Body of pancreas (tissue), 4 donors: ENCODE results near the gene GNAO1. TPM values are rescaled to one million over a fixed set of nuclear protein-coding genes. Genes with fewer than 3 reads are reported as not detected.

Source experiments
- ATAC-seq: fragments of 150-250 bp; one replicate; pipeline ENCODE4 v1.9.1; 2016
- DNase-seq, 4 donors: peaks; one replicate each; pipeline ENCODE4 v3.0.0-alpha.2; 2019
- H3K27ac ChIP-seq, 4 donors: fragments of 200-600 bp; sonication (generic); 1 replicate in 3 of 4; 2 replicates in 1 of 4; pipeline versions ENCODE4 v1.5.1 to v1.6.1; 2016 to 2019; ENCODE audit warnings: mild to moderate bottlenecking in 1 of 4, mixed read lengths in 1 of 4, moderate library complexity in 1 of 4
- H3K27me3 ChIP-seq, 2 donors: fragments of 200-600 bp; sonication (generic); one replicate each; pipeline ENCODE4 v1.6.0; 2016; ENCODE audit warnings: mild to moderate bottlenecking in 1 of 2
- H3K36me3 ChIP-seq, 2 donors: fragments of 200-600 bp; sonication (generic); replicated peaks in 1 of 2; 2 replicates each; pipeline ENCODE4 v1.5.1; 2016; ENCODE audit warnings: low read depth in 2 of 2; ENCODE audit not compliant: insufficient read depth in 1 of 2
- H3K4me1 ChIP-seq: fragments of 200-600 bp; sonication (generic); one replicate; pipeline ENCODE4 v1.6.0; 2016
- H3K4me3 ChIP-seq, 2 donors: fragments of 200-600 bp; sonication (generic); 1 replicate in 1 of 2; 2 replicates in 1 of 2; pipeline ENCODE4 v1.5.1; 2016 to 2019
- H3K9me3 ChIP-seq, 3 donors: fragments of 200-600 bp; sonication (generic); 1 replicate in 2 of 3; 2 replicates in 1 of 3; pipeline ENCODE4 v1.5.1; 2016
- CTCF ChIP-seq, 7 experiments: fragments of 450-650 bp in 4 of 7; fragments of 200-600 bp in 3 of 7; sonication (generic) in 3 of 7; IDR thresholded peaks; one replicate each; pipeline ENCODE4 v1.5.1; 2016 to 2019; ENCODE audit warnings: antibody characterized with exemption in 7 of 7
- POLR2A ChIP-seq, 3 donors: fragments of 450-650 bp; IDR thresholded peaks; one replicate each; pipeline ENCODE4 v1.6.1; 2016; ENCODE audit warnings: antibody characterized with exemption in 3 of 3, mild to moderate bottlenecking in 2 of 3
- WGBS, 2 donors: methylation state at CpG; one replicate each; pipeline ENCODE4 v1.1.5; 2017; 5-methylcytosine and 5-hydroxymethylcytosine counted together
- intact Hi-C: fragments of 100-400 bp; cut with DNase I; formaldehyde crosslinking; loops from one replicate; pipeline ENCODE4 v1.15.1; 2023
- total RNA-seq, 2 donors: library from RNA; depleted of rRNA; stranded (reverse); fragments of >200 nt; gene quantifications; one replicate each; pipeline ENCODE4 v1.1.0, GENCODE V29; 2016

GNAO1 gene
- total RNA-seq, 2 donors from 2014 or later = 1.6 to 3.0 TPM

- Histone ChIP-seq H3K27ac (no peak overlapping the region), H3K9me3 (no peaks in the 10 kb centered on the region), H3K4me1 (no peaks in the 10 kb centered on the region), H3K36me3 (no peaks in the 10 kb centered on the region), H3K27me3 (no peaks in the 10 kb centered on the region), H3K4me3 (no peak overlapping the region)
- 40 to 74% methylated on average over 1 to 9 of the region's 9 CpGs for WGBS, 2 donors
- DNase-seq = no peak
- ATAC-seq = no peak
- intact Hi-C loops = no loop called here
- TF ChIP-seq POLR2A (IDR thresholded peaks at IDR 0.05) = no peak
Measured at GRCh38 chr16:56341656-56342399, 150.5 kb downstream of the GNAO1 start.

GRCh38 chr16:56343661-56344517 is 152.6 kb downstream of the GNAO1 start:
- H3K27me3 ChIP-seq = no peaks in the 10 kb centered on the region
- no peak overlapping the region for H3K27ac ChIP-seq
- TF ChIP-seq POLR2A (IDR thresholded peaks at IDR 0.05) (no peak), CTCF (IDR thresholded peaks at IDR 0.05) (no peak)
- ATAC-seq (no peak), DNase-seq (no peak)
- intact Hi-C loops = no loop called here
- no peak overlapping the region for H3K4me3 ChIP-seq
- no peaks in the 10 kb centered on the region for H3K4me1 ChIP-seq
- 85 to 88% methylated on average over 14 to 27 of the region's 27 CpGs for WGBS, 2 donors
- H3K9me3 ChIP-seq = no peaks in the 10 kb centered on the region
- H3K36me3 ChIP-seq = no peaks in the 10 kb centered on the region

GRCh38 chr16:56344518-56345405 is 153.5 kb downstream of the GNAO1 start:
- H3K9me3 ChIP-seq = no peaks in the 10 kb centered on the region
- no peaks in the 10 kb centered on the region for H3K4me1 ChIP-seq
- H3K27me3 ChIP-seq = no peaks in the 10 kb centered on the region
- H3K36me3 ChIP-seq = no peaks in the 10 kb centered on the region
- ATAC-seq (no peak), DNase-seq (peak in 3 of 4 donors; percentile 35 to 57 (median 39))
- H3K4me3 ChIP-seq = no peak overlapping the region
- no peak for TF ChIP-seq POLR2A (IDR thresholded peaks at IDR 0.05)
- TF ChIP-seq CTCF (IDR thresholded peaks at IDR 0.05) = no peak
- no peak overlapping the region for H3K27ac ChIP-seq
- intact Hi-C loops = no loop called here
- WGBS, 2 donors = 64 to 74% methylated on average over 10 to 18 of the region's 18 CpGs

- H3K9me3 ChIP-seq = no peaks in the 10 kb centered on the region
- no peaks in the 10 kb centered on the region for H3K4me1 ChIP-seq
- H3K36me3 ChIP-seq = no peaks in the 10 kb centered on the region
- intact Hi-C loops = no loop called here
- no peak overlapping the region for H3K4me3 ChIP-seq
- TF ChIP-seq CTCF (IDR thresholded peaks at IDR 0.05) (no peak), POLR2A (IDR thresholded peaks at IDR 0.05) (no peak)
- no peak for ATAC-seq
- no peaks in the 10 kb centered on the region for H3K27me3 ChIP-seq
- WGBS, 2 donors = 72 to 90% methylated on average over 6 to 11 of the region's 13 CpGs
- no peak for DNase-seq
- H3K27ac ChIP-seq = no peak overlapping the region
Measured at GRCh38 chr16:56345406-56346050, 154.2 kb downstream of the GNAO1 start.
